Stimulated activated CD4-positive, alpha-beta T cell treated with anti-CD3 and anti-CD28 coated beads, TNF-alpha, amount 100 ng/mL, for 48 hours (primary cell): Measurements from ENCODE around the gene FAM237B.
"Not testable (repeated sequence)": the region's sequence is repeated elsewhere in the genome, so short reads cannot be mapped to it uniquely, and the experiment has no call there.

Experiments
- DNase-seq, 3 donors: peaks; one replicate each; pipeline ENCODE4 v3.0.0-alpha.2; 2020; ENCODE audit warnings: low read depth in 3 of 3

The FAM237B gene

GRCh38 chr7:90320801-90321494 is at the start of gene FAM237B:
FAM237B (minus strand) TSS chr7:90321304; CDS start chr7:90319748, 1,556 bp downstream.
- DNase-seq = no peak

- no peak for DNase-seq
Observed at GRCh38 chr7:90351987-90352386, 30.9 kb upstream of the FAM237B start.

GRCh38 chr7:90350032-90350431 is 28.9 kb upstream of the FAM237B start:
- DNase-seq = not testable (repeated sequence)

- no peak for DNase-seq
Observed at GRCh38 chr7:90349305-90349704, 28.2 kb upstream of the FAM237B start.

- DNase-seq = no peak
Observed at GRCh38 chr7:90347759-90348158, 26.7 kb upstream of the FAM237B start.

- DNase-seq = peak; percentile 89 to 90 (median 89)
Observed at GRCh38 chr7:90346336-90347125, 25.4 kb upstream of the FAM237B start, which contains the start of gene GTPBP10. GTPBP10 (plus strand) TSS chr7:90346716; CDS start chr7:90346742, 26 bp downstream.

- peak in 1 of 3 donors; percentile 4 for DNase-seq
Observed at GRCh38 chr7:90345595-90346335, 24.7 kb upstream of the FAM237B start.

GRCh38 chr7:90345016-90345415 is 23.9 kb upstream of the FAM237B start:
- DNase-seq = no peak

GRCh38 chr7:90337106-90337505 is 16.0 kb upstream of the FAM237B start:
- no peak for DNase-seq

GRCh38 chr7:90334926-90335325 is 13.8 kb upstream of the FAM237B start:
- DNase-seq = not testable (repeated sequence)

- no peak for DNase-seq
Observed at GRCh38 chr7:90334193-90334843, 13.2 kb upstream of the FAM237B start.

- no peak for DNase-seq
Observed at GRCh38 chr7:90326500-90326899, 5.4 kb upstream of the FAM237B start.

GRCh38 chr7:90322837-90323236 is 1.7 kb upstream of the FAM237B start:
- no peak for DNase-seq

GRCh38 chr7:90320418-90320800 is 695 bp downstream of the FAM237B start:
- no peak for DNase-seq

- no peak for DNase-seq
Observed at GRCh38 chr7:90320014-90320413, 1.1 kb downstream of the FAM237B start.

- DNase-seq = no peak
Observed at GRCh38 chr7:90313907-90314306, 7.2 kb downstream of the FAM237B start.

- no peak for DNase-seq
Observed at GRCh38 chr7:90312745-90313144, 8.4 kb downstream of the FAM237B start.

GRCh38 chr7:90311175-90311574 is 9.9 kb downstream of the FAM237B start:
- no peak for DNase-seq

- no peak for DNase-seq
Observed at GRCh38 chr7:90309872-90310271, 11.2 kb downstream of the FAM237B start.

GRCh38 chr7:90303241-90303640 is 17.9 kb downstream of the FAM237B start:
- DNase-seq = no peak

GRCh38 chr7:90298145-90299038 is 22.7 kb downstream of the FAM237B start:
- no peak for DNase-seq
